Endothelial cell (in vitro differentiated cells): ENCODE data around the gene KCNJ1. TPM values are rescaled to one million over a fixed set of nuclear protein-coding genes. Genes with fewer than 3 reads are reported as not detected.

Experiments used
- DNase-seq: peaks from one replicate; pipeline ENCODE4 v3.0.0; 2021; ENCODE audit warnings: low spot score
- H3K27ac Mint-ChIP-seq: one replicate; pipeline ENCODE4 v1.8.0; 2021; ENCODE audit warnings: mixed read lengths, inconsistent platforms; ENCODE audit not compliant: unreplicated experiment
- H3K27me3 Mint-ChIP-seq: one replicate; pipeline ENCODE4 v1.8.0; 2021; ENCODE audit warnings: mild to moderate bottlenecking, moderate library complexity, mixed read lengths, inconsistent platforms; ENCODE audit not compliant: unreplicated experiment
- H3K36me3 Mint-ChIP-seq: one replicate; pipeline ENCODE4 v1.8.0; 2021; ENCODE audit warnings: mild to moderate bottlenecking, low read depth, mixed read lengths, inconsistent platforms; ENCODE audit not compliant: unreplicated experiment
- H3K4me1 Mint-ChIP-seq: one replicate; pipeline ENCODE4 v1.8.0; 2021; ENCODE audit warnings: mild to moderate bottlenecking, mixed read lengths, inconsistent platforms; ENCODE audit not compliant: unreplicated experiment
- H3K4me3 Mint-ChIP-seq: one replicate; pipeline ENCODE4 v1.8.0; 2021; ENCODE audit warnings: mild to moderate bottlenecking, mixed read lengths, inconsistent platforms; ENCODE audit not compliant: unreplicated experiment
- H3K9me3 Mint-ChIP-seq: one replicate; pipeline ENCODE4 v1.8.0; 2021; ENCODE audit warnings: mixed read lengths, inconsistent platforms; ENCODE audit not compliant: unreplicated experiment
- total RNA-seq: library from RNA; stranded (reverse); fragmentation: NEBNext Ultra II Directional; extraction: Animal tissue kit (Norgen Biotek cat#: 25700); gene quantifications from one replicate; pipeline ENCODE4 v1.2.1, GENCODE V29; 2021; ENCODE audit not compliant: unreplicated experiment
- TF ChIP-seq, protein P1 (sequence below): fragments of 200-600 bp; sonication (generic); IDR thresholded peaks from one replicate; pipeline ENCODE4 v1.5.0; 2021; ENCODE audit warnings: antibody characterized with exemption; ENCODE audit not compliant: unreplicated experiment

The KCNJ1 gene
- total RNA-seq, 1 donor from 2014 or later, result not detected

- Mint-ChIP-seq H3K36me3 (peaks cover 3% of the 10 kb centered on the region), H3K27ac (no peak overlapping the region), H3K4me3 (no peak overlapping the region), H3K4me1 (peaks cover 40% of the 10 kb centered on the region), H3K9me3 (no peaks in the 10 kb centered on the region), H3K27me3 (peaks cover 9% of the 10 kb centered on the region)
- no peak for DNase-seq
- TF ChIP-seq, protein P1, sequence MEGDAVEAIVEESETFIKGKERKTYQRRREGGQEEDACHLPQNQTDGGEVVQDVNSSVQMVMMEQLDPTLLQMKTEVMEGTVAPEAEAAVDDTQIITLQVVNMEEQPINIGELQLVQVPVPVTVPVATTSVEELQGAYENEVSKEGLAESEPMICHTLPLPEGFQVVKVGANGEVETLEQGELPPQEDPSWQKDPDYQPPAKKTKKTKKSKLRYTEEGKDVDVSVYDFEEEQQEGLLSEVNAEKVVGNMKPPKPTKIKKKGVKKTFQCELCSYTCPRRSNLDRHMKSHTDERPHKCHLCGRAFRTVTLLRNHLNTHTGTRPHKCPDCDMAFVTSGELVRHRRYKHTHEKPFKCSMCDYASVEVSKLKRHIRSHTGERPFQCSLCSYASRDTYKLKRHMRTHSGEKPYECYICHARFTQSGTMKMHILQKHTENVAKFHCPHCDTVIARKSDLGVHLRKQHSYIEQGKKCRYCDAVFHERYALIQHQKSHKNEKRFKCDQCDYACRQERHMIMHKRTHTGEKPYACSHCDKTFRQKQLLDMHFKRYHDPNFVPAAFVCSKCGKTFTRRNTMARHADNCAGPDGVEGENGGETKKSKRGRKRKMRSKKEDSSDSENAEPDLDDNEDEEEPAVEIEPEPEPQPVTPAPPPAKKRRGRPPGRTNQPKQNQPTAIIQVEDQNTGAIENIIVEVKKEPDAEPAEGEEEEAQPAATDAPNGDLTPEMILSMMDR, result no peak
Observed at GRCh38 chr11:128837627-128838026, 29.5 kb downstream of the KCNJ1 start.

DNA sequence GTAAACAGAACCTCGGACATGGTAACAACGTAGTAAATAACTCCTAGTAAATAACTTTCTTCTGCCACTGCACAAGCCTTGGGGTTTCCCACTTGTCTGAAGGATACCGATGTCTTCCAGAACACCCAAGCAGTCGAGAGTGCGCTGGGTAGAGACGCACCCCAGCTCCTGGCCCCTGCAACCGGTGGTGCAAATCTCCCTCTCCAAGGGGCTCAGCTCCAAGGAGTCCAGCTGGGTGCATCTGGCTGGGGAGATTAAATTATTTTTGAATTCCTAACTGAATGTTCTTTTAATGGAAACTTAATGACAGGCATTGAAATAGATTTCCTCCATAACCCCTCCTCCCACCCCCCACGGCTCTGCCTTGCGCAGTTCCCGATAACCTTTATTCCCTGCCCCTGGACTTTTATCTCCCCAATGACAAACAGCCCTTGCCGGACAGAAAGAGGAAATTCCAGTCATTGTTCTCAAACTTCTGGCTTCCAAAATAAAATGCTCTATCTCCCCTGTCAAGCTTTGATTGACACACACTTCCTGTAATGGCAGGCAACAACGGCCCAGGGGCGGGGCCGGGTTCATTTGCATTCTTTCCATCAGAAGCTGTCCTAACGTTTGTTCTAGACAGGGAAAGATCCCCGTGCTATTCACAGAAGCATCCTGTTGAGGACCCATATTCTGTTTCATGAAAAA lies 31.2 kb downstream of the KCNJ1 start:
- peak overlapping the region; percentile 94 for H3K27ac Mint-ChIP-seq
- H3K9me3 Mint-ChIP-seq, result no peaks in the 10 kb centered on the region
- TF ChIP-seq, protein P1, result no peak
- peak overlapping the region; percentile 38 for H3K4me3 Mint-ChIP-seq
- peaks cover 6% of the 10 kb centered on the region for H3K27me3 Mint-ChIP-seq
- H3K36me3 Mint-ChIP-seq, result peaks cover 4% of the 10 kb centered on the region
- peak; percentile 53 for DNase-seq
- peaks cover 48% of the 10 kb centered on the region for H3K4me1 Mint-ChIP-seq

GRCh38 chr11:128834157-128834556 lies 32.9 kb downstream of the KCNJ1 start:
- no peak overlapping the region for H3K27ac Mint-ChIP-seq
- no peak overlapping the region for H3K4me3 Mint-ChIP-seq
- TF ChIP-seq, protein P1, result no peak
- H3K9me3 Mint-ChIP-seq, result no peaks in the 10 kb centered on the region
- H3K27me3 Mint-ChIP-seq, result peaks cover 6% of the 10 kb centered on the region
- H3K36me3 Mint-ChIP-seq, result peaks cover 4% of the 10 kb centered on the region
- H3K4me1 Mint-ChIP-seq, result peaks cover 61% of the 10 kb centered on the region
- DNase-seq, result no peak

DNA sequence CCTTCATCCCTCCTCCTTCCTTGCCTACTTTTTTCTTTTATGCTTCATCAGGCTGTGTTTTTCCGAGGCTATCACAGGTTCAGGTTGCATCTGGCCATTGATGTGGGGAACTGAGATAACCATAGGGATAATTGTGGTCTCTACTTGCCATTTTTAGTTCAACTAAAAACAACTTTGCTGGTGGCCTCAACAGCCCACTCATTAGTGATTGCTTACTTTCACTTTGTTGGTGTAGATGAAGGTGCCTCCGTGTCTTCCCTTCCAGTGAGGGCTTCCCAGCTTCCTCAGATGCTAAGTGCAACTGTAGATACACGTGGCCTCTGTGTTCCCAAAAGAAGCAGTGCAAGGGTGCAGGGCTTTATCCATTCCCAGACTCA lies 35.0 kb downstream of the KCNJ1 start:
- Mint-ChIP-seq H3K36me3 (peaks cover 4% of the 10 kb centered on the region), H3K4me1 (peaks cover 66% of the 10 kb centered on the region), H3K27me3 (peaks cover 6% of the 10 kb centered on the region), H3K9me3 (no peaks in the 10 kb centered on the region), H3K27ac (no peak overlapping the region), H3K4me3 (no peak overlapping the region)
- no peak for DNase-seq
- TF ChIP-seq, protein P1, result no peak
